Glutamatergic neuron (in vitro differentiated cells): Measurements from ENCODE around the gene SBK3. TPM values are rescaled to one million over a fixed set of nuclear protein-coding genes. Genes with fewer than 3 reads are reported as not detected.

ENCODE experiments used
- DNase-seq: peaks from one replicate; pipeline ENCODE4 v3.0.0; 2022
- H3K27ac Mint-ChIP-seq: one replicate; pipeline ENCODE4 v1.8.0; 2020; ENCODE audit warnings: mild to moderate bottlenecking, mixed read lengths, inconsistent platforms; ENCODE audit not compliant: unreplicated experiment
- H3K27me3 Mint-ChIP-seq: one replicate; pipeline ENCODE4 v1.8.0; 2020; ENCODE audit warnings: mild to moderate bottlenecking, moderate library complexity, mixed read lengths, inconsistent platforms; ENCODE audit not compliant: unreplicated experiment
- H3K36me3 Mint-ChIP-seq: one replicate; pipeline ENCODE4 v1.8.0; 2020; ENCODE audit warnings: mild to moderate bottlenecking, mixed read lengths, inconsistent platforms; ENCODE audit not compliant: unreplicated experiment
- H3K4me1 Mint-ChIP-seq: one replicate; pipeline ENCODE4 v1.8.0; 2020; ENCODE audit warnings: mild to moderate bottlenecking, low read depth, mixed read lengths, inconsistent platforms; ENCODE audit not compliant: unreplicated experiment
- H3K4me3 Mint-ChIP-seq: one replicate; pipeline ENCODE4 v1.8.0; 2020; ENCODE audit warnings: mild to moderate bottlenecking, mixed read lengths, inconsistent platforms; ENCODE audit not compliant: unreplicated experiment
- H3K9me3 Mint-ChIP-seq: one replicate; pipeline ENCODE4 v1.8.0; 2020; ENCODE audit warnings: mild to moderate bottlenecking, moderate library complexity, mixed read lengths, inconsistent platforms; ENCODE audit not compliant: unreplicated experiment
- total RNA-seq: library from RNA; stranded (reverse); fragmentation: NEBNext Ultra II Directional; extraction: Animal tissue kit (Norgen Biotek cat#: 25700); gene quantifications from one replicate; pipeline ENCODE4 v1.2.1, GENCODE V29; 2021; ENCODE audit not compliant: unreplicated experiment
- TF ChIP-seq, protein P1 (sequence below): fragments of 200-600 bp; sonication (generic); IDR thresholded peaks from one replicate; pipeline ENCODE4 v1.5.0; 2021; ENCODE audit not compliant: partially characterized antibody, unreplicated experiment

The SBK3 gene
- total RNA-seq, 1 donor from 2014 or later, result not detected

- Mint-ChIP-seq H3K4me1 (peaks cover 2% of the 10 kb centered on the region), H3K9me3 (peaks cover 5% of the 10 kb centered on the region), H3K27ac (no peak overlapping the region), H3K36me3 (no peaks in the 10 kb centered on the region), H3K27me3 (peaks cover 2% of the 10 kb centered on the region), H3K4me3 (no peak overlapping the region)
- TF ChIP-seq, protein P1, sequence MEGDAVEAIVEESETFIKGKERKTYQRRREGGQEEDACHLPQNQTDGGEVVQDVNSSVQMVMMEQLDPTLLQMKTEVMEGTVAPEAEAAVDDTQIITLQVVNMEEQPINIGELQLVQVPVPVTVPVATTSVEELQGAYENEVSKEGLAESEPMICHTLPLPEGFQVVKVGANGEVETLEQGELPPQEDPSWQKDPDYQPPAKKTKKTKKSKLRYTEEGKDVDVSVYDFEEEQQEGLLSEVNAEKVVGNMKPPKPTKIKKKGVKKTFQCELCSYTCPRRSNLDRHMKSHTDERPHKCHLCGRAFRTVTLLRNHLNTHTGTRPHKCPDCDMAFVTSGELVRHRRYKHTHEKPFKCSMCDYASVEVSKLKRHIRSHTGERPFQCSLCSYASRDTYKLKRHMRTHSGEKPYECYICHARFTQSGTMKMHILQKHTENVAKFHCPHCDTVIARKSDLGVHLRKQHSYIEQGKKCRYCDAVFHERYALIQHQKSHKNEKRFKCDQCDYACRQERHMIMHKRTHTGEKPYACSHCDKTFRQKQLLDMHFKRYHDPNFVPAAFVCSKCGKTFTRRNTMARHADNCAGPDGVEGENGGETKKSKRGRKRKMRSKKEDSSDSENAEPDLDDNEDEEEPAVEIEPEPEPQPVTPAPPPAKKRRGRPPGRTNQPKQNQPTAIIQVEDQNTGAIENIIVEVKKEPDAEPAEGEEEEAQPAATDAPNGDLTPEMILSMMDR, result no peak
- DNase-seq, result no peak
Observed at GRCh38 chr19:55529636-55530234, 15.6 kb downstream of the SBK3 start.

DNA sequence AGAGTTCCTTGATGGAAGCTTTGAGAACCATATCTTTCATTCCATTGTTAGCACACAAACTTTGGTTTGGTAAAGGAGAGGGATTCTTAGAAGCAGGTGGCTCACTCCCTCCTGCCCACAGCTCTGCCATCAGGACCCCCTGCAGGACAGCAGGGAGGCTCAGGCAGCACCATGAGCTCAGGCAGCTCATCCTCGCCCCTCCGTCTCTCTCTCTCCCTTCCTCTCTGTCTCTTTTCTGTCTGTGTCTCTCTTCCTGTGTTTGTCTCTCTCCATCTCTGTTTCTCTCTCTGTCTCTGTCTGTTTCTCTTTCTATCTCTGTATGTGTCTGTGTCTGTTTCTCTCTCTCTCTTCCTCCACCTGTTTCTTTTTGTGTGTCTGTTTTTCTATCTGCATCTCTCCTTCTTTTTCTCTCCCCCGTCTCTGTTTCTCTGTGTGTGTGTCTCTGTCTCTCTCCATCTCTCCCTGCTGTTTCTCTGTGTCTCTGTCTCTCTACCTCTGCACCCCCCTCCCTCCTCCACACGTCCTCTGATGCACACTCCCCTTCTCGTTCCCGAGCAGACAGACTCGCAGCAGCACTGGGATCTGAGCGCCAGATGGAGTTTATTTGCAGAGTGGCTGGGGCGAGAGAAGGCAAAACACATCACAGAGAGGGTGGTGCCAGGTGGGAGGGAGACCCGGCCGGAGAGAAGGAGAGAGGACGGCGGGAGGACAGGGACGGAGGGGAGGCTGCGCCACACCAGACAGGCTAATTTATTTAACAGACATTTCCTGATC lies 17.1 kb downstream of the SBK3 start:
- no peak overlapping the region for H3K27ac Mint-ChIP-seq
- peaks cover 2% of the 10 kb centered on the region for H3K27me3 Mint-ChIP-seq
- peaks cover 2% of the 10 kb centered on the region for H3K4me1 Mint-ChIP-seq
- peaks cover 2% of the 10 kb centered on the region for H3K9me3 Mint-ChIP-seq
- no peaks in the 10 kb centered on the region for H3K36me3 Mint-ChIP-seq
- no peak overlapping the region for H3K4me3 Mint-ChIP-seq
- TF ChIP-seq, protein P1, result no peak
- peak; percentile 58 for DNase-seq

DNA sequence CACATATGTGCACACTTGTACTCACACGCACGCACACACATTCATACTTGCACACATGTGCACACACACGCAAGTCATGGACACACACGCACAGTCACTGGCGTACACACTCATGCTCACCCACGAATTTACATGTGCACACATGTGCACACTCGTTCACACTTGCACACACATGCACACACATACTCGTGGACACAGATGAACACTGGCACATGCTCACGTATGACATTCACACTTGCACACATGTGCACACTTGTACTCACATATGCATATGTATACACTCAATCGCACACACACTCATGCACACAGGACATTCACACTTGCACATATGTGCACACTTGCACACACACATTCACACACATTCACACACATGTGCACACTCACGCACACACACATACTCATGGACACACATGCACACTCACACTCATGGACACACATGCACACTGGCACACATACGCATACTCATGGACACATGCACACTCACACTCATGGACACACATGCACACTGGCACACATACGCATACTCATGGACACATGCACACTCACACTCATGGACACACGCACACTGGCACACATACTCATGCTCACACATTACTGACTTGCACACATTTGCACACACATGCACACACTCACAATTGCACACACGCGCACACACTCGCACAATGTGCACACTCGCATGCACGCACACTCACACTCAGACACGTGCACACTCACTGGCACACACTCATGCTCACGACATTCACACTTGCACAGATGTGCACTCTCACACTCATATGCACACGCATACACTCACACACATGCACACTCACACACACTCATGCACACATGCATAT lies 17.9 kb downstream of the SBK3 start:
- no peak for DNase-seq
- TF ChIP-seq, protein P1, result no peak
- peaks cover 2% of the 10 kb centered on the region for H3K27me3 Mint-ChIP-seq
- H3K4me3 Mint-ChIP-seq, result no peak overlapping the region
- H3K4me1 Mint-ChIP-seq, result peaks cover 2% of the 10 kb centered on the region
- no peak overlapping the region for H3K27ac Mint-ChIP-seq
- H3K9me3 Mint-ChIP-seq, result peaks cover 2% of the 10 kb centered on the region
- no peaks in the 10 kb centered on the region for H3K36me3 Mint-ChIP-seq

- Mint-ChIP-seq H3K36me3 (no peaks in the 10 kb centered on the region), H3K9me3 (peaks cover 2% of the 10 kb centered on the region), H3K27ac (no peak overlapping the region), H3K4me3 (no peak overlapping the region), H3K27me3 (peaks cover 2% of the 10 kb centered on the region), H3K4me1 (peaks cover 6% of the 10 kb centered on the region)
- TF ChIP-seq, protein P1, result no peak
- no peak for DNase-seq
Observed at GRCh38 chr19:55526216-55527196, 18.8 kb downstream of the SBK3 start.
